HL-60/S4 treated with retinoic acid at 250 ng/mL for 4 days and 3 days (cell line): ENCODE data around the gene ACTR2.
"Not testable (repeated sequence)": the region's sequence is repeated elsewhere in the genome, so short reads cannot be mapped to it uniquely, and the experiment has no call there.

Experiments
- in situ Hi-C: fragments of 300-500 bp; cut with MboI; formaldehyde crosslinking; loops from 2 replicates; pipeline ENCODE4 v1.7.0; 2022; ENCODE audit warnings: low sequenced_read_pairs

The ACTR2 gene

GRCh38 chr2:65227456-65228262 is at the start of gene ACTR2:
ACTR2 (plus strand) TSS chr2:65227831; CDS start chr2:65227910, 79 bp downstream.
- in situ Hi-C loops = no loop called here

- in situ Hi-C loops = loop anchor here (25.0 kb wide), 1 partner anchor 270 kb away; no protein-coding TSS in a partner anchor
Measured at GRCh38 chr2:65182570-65182969, 45.1 kb upstream of the ACTR2 start.

- in situ Hi-C loops = loop anchor here (25.0 kb wide), 1 partner anchor 271 kb away; no protein-coding TSS in a partner anchor
Measured at GRCh38 chr2:65183406-65183805, 44.2 kb upstream of the ACTR2 start.

- in situ Hi-C loops = loop anchor here (25.0 kb wide), 1 partner anchor 273 kb away; no protein-coding TSS in a partner anchor
Measured at GRCh38 chr2:65185012-65185411, 42.6 kb upstream of the ACTR2 start.

GRCh38 chr2:65186093-65186868 is 41.4 kb upstream of the ACTR2 start:
- in situ Hi-C loops = loop anchor here (25.0 kb wide), 1 partner anchor 274 kb away; no protein-coding TSS in a partner anchor

GRCh38 chr2:65186872-65187851 is 40.5 kb upstream of the ACTR2 start:
- in situ Hi-C loops = loop anchor here (25.0 kb wide), 1 partner anchor 275 kb away; no protein-coding TSS in a partner anchor

- in situ Hi-C loops = loop anchor here (25.0 kb wide), 1 partner anchor 281 kb away; no protein-coding TSS in a partner anchor
Measured at GRCh38 chr2:65193446-65193845, 34.2 kb upstream of the ACTR2 start.

GRCh38 chr2:65198737-65199136 is 28.9 kb upstream of the ACTR2 start:
- in situ Hi-C loops = loop anchor here (25.0 kb wide), 1 partner anchor 286 kb away; no protein-coding TSS in a partner anchor

- in situ Hi-C loops = loop anchor here (25.0 kb wide), 1 partner anchor 287 kb away; no protein-coding TSS in a partner anchor
Measured at GRCh38 chr2:65199166-65199565, 28.5 kb upstream of the ACTR2 start.

GRCh38 chr2:65199891-65200290 is 27.7 kb upstream of the ACTR2 start:
- in situ Hi-C loops = loop anchor here (25.0 kb wide), 1 partner anchor 288 kb away; no protein-coding TSS in a partner anchor

- in situ Hi-C loops = no loop called here
Measured at GRCh38 chr2:65204461-65205210, 23.0 kb upstream of the ACTR2 start.

GRCh38 chr2:65212115-65212514 is 15.5 kb upstream of the ACTR2 start:
- in situ Hi-C loops = no loop called here

- in situ Hi-C loops = no loop called here
Measured at GRCh38 chr2:65212619-65213018, 15.0 kb upstream of the ACTR2 start.

GRCh38 chr2:65213035-65213434 is 14.6 kb upstream of the ACTR2 start:
- in situ Hi-C loops = no loop called here

- in situ Hi-C loops = no loop called here
Measured at GRCh38 chr2:65214361-65214760, 13.3 kb upstream of the ACTR2 start.

GRCh38 chr2:65214843-65215242 is 12.8 kb upstream of the ACTR2 start:
- in situ Hi-C loops = no loop called here

GRCh38 chr2:65215946-65216345 is 11.7 kb upstream of the ACTR2 start:
- in situ Hi-C loops = no loop called here

GRCh38 chr2:65220432-65221131 is 7.0 kb upstream of the ACTR2 start:
- in situ Hi-C loops = no loop called here

- in situ Hi-C loops = not testable (repeated sequence)
Measured at GRCh38 chr2:65221275-65221674, 6.4 kb upstream of the ACTR2 start.
